Activated T-helper 1 cell treated with anti-CD3 and anti-CD28 coated beads, Interleukin-12 subunit alpha, Interleukin-12 subunit beta, Interleukin-2, Interleukin-4 antibody, amounts not matched to agents 30 ng/mL and 10 ng/mL and 1 ng/mL, durations not matched to agents 14 hours and 24 hours and 36 hours (primary cell): ENCODE data around the gene TIMM21. TPM values are rescaled to one million over a fixed set of nuclear protein-coding genes. Genes with fewer than 3 reads are reported as not detected.

ENCODE experiments used
- DNase-seq: peaks from one replicate; pipeline ENCODE4 v3.0.0; 2021; ENCODE audit warnings: low spot score
- H3K27ac Mint-ChIP-seq: one replicate; pipeline ENCODE4 v1.8.0; 2021; ENCODE audit warnings: mild to moderate bottlenecking, mixed read lengths
- H3K27me3 Mint-ChIP-seq: one replicate; pipeline ENCODE4 v1.8.0; 2022; ENCODE audit warnings: mild to moderate bottlenecking, moderate library complexity, mixed read lengths; ENCODE audit not compliant: insufficient read depth
- H3K36me3 Mint-ChIP-seq: one replicate; pipeline ENCODE4 v1.8.0; 2021; ENCODE audit warnings: low read depth, mixed read lengths
- H3K4me1 Mint-ChIP-seq: one replicate; pipeline ENCODE4 v1.8.0; 2021; ENCODE audit warnings: low read depth, mixed read lengths
- H3K4me3 Mint-ChIP-seq: one replicate; pipeline ENCODE4 v1.8.0; 2021; ENCODE audit warnings: mild to moderate bottlenecking, moderate library complexity, mixed read lengths
- H3K9me3 Mint-ChIP-seq: one replicate; pipeline ENCODE4 v1.8.0; 2021; ENCODE audit warnings: mixed read lengths
- intact Hi-C: fragments of 100-400 bp; cut with micrococcal nuclease; formaldehyde crosslinking; loops from one replicate; pipeline ENCODE4 v1.15.1; 2024
- total RNA-seq: library from RNA; stranded (reverse); gene quantifications from 2 replicates; pipeline ENCODE4 v1.2.3, GENCODE V29; 2022

Gene TIMM21
- total RNA-seq, 1 donor from 2014 or later = 54.1 TPM

DNA sequence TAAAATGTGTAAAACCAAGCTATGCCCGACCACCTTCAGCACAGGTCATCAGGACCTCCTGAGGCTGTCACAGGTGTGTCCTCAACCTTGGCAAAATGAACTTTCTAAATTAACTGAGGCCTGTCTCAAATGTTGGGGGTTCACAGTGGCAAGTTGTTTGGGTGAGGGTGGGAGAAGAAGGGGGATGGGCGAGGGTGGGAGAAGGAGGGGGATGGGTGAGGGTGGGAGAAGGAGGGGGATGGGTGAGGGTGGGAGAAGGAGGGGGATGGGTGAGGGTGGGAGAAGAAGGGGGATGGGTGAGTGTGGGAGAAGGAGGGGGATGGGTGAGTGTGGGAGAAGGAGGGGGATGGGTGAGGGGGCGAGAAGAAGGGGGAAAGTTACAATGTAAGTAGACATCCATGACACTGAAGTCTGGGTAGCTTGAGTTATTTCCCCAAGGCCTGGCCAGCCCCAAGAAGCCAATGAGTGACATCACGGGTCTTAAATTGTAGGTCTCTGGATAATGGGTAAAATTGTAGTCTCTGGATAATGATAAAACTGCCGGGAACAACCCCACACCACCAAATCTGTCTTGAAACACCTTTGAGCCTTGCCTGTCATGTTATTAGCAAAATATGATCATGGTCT is 56.3 kb downstream of the TIMM21 start:
- Mint-ChIP-seq H3K4me1 (no peaks in the 10 kb centered on the region), H3K4me3 (no peak overlapping the region), H3K27ac (no peak overlapping the region), H3K27me3 (no peaks in the 10 kb centered on the region), H3K9me3 (no peaks in the 10 kb centered on the region), H3K36me3 (no peaks in the 10 kb centered on the region)
- intact Hi-C loops = no loop called here
- no peak for DNase-seq

Other genes with a start within 250 kb of the TIMM21 start
- gene FBXO15, start 689 bp upstream of the TIMM21 start, total RNA-seq = 0.83 and 1.0 TPM in 2 replicates
- gene CYB5A, start 143.4 kb downstream of the TIMM21 start, total RNA-seq = 36.0 and 40.5 TPM in 2 replicates
- gene C18orf63, start 167.3 kb downstream of the TIMM21 start, total RNA-seq = not detected in 2 replicates